GM18526 (cell line): ENCODE measurements around the gene APLNR.

Source experiments
- POLR2A ChIP-seq: IDR thresholded peaks from 3 replicates; pipeline ENCODE4 v1.6.1; 2011; ENCODE audit not compliant: insufficient read length; ENCODE audit errors: extremely low read depth

The APLNR gene

DNA sequence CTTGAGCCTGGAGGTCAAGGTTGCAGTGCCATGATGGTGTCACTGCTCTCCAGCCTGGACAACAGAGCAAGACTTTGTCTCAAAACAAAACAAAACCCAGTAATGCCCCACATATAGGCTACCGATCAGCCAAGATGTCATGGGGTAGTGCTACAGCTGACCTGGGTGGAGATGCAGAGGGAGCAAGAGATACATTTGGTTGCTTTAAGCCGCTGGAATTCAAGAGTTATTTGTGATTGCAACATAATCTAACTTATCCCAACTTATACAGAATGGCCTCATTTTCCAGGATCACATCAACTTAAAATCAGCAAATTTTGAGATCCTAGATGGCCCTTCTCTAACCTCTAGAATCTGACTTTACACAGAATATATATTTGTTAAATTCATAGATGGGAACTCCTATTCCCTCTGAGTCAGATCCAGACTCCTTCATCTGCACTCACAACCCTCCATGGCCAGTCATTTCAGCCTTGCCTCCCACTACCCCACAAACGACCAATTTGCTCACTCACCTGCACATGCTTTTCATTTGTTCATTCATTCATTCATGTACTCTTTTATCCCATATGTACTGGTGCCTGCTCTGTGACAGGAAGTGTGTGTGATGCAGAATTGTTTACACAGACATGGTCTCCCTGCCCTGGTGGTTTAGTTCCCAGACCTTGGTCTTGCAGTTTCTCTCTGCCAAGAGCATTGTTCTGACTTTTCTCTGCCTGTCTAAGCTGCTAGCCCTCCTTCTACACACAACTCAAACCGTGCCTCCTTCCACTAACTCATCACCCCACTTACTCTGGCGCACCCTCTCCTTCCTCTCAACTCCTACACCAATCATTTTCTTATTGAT lies 24.1 kb upstream of the APLNR start:
- no peak for TF ChIP-seq POLR2A

DNA sequence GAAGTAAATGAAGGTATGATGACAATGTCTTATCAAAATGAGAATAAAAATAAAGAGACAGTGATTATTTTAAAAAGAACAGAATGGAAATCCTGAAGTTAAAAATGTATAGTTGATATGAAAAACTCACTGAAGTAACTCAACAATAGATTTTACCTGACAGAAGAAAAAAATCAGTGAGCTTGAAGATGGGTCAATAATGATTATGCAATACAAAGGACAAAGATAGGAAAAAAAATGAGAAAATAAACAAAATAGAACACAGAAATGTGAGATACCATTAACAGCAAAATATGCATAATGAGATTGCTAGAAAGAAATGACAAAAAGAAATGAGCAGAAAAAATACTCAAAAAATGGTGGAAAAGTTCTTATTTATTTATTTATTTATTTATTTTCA lies 19.1 kb upstream of the APLNR start:
- no peak for TF ChIP-seq POLR2A

GRCh38 chr11:57255618-57256017 lies 18.6 kb upstream of the APLNR start:
- no peak for TF ChIP-seq POLR2A

DNA sequence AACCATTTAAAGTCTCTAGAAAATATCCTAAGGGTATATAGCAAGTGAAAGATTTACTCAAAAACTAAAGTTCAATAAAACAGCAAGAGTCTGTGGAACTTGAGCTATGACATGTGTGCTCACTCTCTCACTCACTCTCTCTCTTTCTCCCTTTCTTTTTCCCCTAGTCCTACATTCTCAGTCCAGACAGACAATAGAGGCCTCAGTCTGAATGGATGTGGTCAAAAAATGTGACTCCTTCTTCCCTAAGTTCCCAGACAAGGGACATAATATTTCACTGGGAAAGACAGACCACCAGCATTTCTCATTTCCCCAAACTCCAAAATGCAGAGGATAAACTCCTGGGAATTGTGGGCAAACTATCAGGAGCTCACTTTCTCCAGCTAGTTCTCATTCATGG lies 17.6 kb upstream of the APLNR start:
- no peak for TF ChIP-seq POLR2A

- no peak for TF ChIP-seq POLR2A
Measured at GRCh38 chr11:57251491-57252104, 14.5 kb upstream of the APLNR start.

GRCh38 chr11:57251037-57251436 lies 14.0 kb upstream of the APLNR start:
- TF ChIP-seq POLR2A, result no peak

GRCh38 chr11:57249384-57250319 lies 12.6 kb upstream of the APLNR start:
- no peak for TF ChIP-seq POLR2A

GRCh38 chr11:57248780-57249383 lies 11.8 kb upstream of the APLNR start:
- TF ChIP-seq POLR2A, result no peak

DNA sequence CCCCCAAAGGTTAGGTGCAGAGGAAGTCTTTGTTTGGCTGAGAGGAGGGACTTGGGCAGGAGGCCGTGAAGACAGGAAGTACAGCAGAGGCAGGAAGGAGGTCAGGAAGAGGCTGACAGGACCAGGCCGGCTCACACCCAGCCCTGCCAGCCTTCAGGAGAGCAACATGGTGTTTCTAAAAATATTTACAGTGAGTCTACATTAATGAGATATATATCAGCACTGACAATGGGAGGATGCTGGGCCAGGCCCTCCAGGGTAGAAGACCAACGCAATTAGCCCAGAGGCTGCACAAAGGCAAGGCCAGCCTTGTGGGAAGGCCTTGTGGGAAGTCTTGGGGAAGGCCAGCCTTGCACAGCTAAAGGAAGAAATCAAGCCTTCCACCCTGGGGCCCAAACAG lies 7.9 kb upstream of the APLNR start:
- TF ChIP-seq POLR2A, result no peak

DNA sequence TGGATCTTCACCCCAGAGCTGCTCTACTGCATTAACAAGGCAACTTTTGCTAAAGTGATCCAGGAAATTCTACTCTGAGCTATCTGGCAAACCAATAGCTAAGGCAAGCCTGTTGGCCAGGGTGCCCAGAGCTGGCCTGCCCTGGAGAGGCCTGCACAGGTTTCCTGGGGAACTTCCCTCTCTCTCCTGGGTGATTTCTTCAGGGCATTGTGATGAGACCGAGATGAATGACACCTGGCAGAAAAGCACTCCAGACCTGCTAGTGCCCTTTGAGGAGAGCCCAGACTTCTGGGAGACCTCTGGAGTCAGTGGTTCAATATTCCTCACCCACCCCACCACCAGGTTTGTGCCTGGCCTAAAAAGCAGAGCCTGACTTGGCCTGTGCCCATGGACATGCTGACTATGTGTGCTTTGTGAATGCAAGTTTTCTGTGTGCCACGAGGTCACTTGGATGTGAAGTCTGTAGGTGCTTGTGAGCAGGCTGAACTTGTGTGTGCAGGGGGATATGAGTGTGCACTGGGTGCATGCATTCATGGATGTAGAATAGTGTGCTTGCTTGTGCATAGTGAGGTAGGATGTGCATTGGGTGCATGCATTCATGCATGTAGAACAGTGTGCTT lies 4.4 kb upstream of the APLNR start:
- TF ChIP-seq POLR2A, result no peak

- no peak for TF ChIP-seq POLR2A
Measured at GRCh38 chr11:57240757-57241156, 3.7 kb upstream of the APLNR start.

- TF ChIP-seq POLR2A, result no peak
Measured at GRCh38 chr11:57240007-57240406, 3.0 kb upstream of the APLNR start.

DNA sequence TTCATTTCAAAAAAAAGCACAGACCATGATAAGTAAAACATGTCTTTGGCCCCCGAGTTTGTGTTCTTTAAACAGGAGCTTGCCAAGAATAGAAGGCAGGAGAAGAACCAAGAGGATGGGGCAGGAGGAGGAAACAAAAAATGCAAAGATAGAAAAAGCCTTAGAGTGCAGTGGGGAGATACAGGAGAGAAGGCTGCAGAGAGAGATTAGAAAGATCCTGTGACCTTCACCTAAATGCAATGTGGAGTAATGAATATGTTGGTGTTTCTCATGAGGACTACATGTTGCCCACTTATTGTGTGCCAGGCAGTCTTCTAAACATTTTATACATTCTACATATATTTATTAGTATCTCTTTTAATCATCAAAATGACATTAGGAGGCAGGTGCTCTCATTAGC lies 2.3 kb upstream of the APLNR start:
- TF ChIP-seq POLR2A, result no peak

DNA sequence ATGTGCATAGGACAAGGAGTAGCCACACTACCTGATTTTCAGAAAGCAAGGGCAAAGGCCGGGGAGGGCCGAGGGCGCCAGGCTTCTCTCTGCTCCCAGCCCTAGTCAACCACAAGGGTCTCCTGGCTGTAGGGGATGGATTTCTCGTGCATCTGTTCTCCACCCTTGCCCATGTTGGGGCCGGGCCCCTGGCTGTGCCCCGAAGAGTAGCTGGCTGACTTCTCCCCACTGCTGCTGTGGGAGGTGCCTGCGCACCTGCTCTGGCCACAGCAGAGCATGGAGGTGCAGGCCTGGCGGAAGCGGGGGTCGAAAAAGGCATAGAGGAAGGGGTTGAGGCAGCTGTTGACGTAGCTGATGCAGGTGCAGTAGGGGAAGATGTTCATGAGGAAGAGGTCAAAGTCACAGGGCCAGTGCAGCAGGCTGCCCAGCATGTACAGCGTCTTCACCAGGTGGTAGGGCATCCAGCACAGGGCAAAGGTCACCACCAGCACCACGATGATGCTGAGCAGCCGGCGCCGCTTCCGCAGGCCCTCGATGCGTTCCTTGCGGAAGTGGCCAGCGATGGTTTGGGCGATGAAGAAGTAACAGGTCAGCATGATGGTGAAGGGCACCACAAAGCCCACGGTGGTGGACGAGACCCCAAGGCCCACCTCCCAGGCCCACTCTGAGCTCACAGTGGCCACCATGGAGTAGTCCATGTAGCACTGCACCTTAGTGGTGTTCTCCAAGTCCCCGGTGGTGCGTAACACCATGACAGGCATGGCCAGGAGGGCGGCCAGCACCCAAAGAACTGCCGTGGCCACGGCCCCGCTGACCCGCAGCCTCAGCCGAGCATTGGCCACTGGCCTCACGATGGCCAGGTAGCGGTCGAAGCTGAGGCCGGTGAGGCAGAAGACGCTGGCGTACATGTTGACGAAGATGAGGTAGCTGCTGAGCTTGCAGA lies 1.0 kb downstream of the APLNR start:
- no peak for TF ChIP-seq POLR2A

- TF ChIP-seq POLR2A, result no peak
Measured at GRCh38 chr11:57233702-57234101, 3.3 kb downstream of the APLNR start.
